Measurements from ENCODE around the gene PATL2.
"Not testable (repeated sequence)": the region's sequence is repeated elsewhere in the genome, so short reads cannot be mapped to it uniquely, and the experiment has no call there.

The PATL2 gene

DNA sequence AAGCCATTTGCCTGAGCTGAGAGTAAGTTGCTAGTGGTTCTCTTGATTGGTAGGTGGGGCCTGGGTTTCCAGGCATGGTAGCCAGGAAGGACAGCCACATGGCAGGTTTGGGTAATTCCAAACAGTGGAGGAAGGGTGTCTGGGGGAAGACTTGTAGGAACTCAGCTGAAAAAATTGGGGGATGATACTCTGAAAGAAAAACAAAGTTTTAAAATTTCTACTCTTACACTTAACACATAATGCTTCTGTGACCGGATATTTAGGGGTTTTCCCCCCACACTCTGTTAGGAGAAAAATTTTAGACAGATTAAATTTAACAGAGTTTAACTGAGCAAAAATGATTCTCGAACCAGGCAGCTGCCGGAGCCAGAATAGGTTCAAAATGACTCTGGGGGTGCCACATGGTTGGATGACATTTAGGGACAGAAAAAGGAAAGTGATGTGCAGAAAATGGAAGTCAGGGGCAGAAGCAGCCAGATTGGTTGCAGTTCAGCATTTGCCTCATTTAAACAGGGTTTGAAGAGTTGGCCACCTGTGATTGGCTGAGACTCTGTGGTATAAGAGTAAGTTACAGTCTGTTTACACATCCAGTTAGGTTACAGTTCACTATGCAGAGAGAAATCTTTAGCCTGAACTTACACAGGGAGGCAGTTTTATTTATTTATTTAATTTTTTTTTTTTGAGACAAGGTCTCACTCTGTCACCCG, 8.3 kb upstream of the PATL2 start:
- no peak for DNase-seq (ENCODE audit: low spot score)

DNA sequence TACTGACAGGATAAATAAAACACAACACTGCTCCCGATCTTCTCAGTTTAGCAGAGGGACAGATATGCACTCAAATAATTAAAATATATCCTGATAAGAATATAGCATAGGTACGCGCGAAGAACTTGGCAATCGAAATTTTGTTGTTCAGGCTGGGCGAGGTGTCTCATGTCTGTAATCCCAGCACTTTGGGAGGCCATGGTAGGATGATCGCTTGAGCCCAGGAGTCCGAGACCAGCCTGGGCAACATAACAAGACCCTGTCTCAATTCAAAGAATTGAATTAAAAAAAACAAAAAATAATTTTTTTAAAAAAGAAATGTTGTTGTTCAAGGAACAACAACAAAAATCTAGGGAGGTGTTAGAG, 7.8 kb upstream of the PATL2 start:
- DNase-seq (ENCODE audit: low spot score) = no peak

DNA sequence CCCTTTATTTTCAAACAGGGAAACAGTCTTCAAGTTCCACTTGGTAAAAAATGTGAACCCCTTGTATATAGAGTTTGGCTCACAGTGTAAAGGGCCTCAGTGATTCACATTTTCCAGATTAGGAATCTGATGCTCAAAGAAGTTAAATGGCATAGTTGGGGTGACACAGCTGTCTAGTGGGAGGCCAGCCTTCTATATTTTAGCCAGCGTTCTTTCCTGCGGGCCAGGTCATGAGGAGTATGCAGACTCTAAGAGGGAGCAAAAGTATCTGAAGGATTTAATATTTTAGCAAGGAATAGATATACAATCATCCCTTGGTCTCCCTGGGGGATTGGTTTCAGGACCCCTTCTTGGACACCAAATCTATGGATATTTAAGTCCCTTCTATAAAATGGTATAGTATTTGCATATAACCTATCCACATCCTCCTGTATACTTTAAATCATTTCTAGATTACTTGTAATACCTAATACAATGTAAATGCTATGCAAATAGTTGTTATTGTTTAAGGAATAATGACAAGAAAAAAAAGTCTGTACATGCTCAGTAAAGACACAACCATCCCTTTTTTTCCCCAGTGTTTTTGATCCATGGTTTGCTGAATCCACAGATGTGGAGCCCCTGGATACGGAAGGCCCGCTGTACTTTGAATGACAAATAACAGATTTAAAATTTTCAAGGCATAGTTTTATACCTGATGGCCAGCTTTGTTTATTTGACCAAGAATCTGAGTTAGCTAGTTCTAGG, 7.2 kb upstream of the PATL2 start:
- no peak for DNase-seq (ENCODE audit: low spot score)

DNA sequence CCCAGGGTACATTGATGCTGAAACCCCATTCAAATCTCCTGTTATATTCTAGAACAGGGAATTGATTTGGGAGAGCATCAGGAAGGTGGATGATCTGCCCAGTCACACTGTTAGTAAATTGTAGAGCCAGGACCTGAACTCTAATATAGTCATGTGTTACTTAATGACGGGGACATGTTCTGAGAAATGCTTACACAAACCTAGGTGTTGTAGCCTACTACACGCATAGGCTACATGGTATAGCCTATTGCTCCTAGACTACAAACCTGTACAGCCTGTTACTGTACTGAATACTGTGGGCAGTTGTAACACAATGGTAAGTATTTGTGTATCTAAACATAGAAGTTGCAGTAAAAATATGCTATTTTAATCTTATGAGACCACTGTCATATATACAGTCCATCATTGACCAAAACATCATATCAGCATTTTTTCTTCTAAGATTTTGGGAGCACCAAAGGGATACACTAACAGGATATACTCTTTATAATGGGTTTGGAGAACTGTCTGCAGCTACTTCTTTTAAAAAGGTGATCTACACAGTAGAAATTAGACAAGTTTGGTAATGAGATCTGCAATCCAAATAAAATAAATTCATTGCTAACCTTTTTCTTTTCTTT, 6.0 kb upstream of the PATL2 start:
- DNase-seq (ENCODE audit: low spot score) = no peak

DNA sequence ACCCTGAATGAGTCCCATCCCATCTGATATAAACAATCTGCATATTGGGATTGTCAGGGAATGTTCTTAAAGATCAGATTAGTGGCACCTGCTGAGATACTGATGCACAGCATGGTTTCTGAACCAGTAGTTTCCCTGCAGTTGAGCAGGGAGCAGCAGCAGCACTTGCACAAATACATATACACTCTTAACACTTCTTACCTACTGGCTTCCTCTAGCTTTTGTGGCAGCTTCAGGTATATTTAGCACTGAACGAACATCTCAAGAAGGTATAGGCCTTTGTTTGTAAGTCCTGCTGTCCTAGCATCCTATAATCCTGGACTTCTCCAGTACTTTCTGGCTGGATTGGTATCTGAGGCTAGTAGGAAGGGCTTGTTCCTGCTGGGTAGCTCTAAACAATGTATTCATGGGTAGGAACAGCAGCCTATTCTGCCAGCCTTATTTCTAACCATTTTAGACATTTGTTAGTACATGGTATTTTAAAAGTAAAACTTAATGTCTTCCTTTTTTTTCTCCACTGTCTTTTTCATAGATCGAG, 4.7 kb upstream of the PATL2 start:
- no peak for DNase-seq (ENCODE audit: low spot score)

DNA sequence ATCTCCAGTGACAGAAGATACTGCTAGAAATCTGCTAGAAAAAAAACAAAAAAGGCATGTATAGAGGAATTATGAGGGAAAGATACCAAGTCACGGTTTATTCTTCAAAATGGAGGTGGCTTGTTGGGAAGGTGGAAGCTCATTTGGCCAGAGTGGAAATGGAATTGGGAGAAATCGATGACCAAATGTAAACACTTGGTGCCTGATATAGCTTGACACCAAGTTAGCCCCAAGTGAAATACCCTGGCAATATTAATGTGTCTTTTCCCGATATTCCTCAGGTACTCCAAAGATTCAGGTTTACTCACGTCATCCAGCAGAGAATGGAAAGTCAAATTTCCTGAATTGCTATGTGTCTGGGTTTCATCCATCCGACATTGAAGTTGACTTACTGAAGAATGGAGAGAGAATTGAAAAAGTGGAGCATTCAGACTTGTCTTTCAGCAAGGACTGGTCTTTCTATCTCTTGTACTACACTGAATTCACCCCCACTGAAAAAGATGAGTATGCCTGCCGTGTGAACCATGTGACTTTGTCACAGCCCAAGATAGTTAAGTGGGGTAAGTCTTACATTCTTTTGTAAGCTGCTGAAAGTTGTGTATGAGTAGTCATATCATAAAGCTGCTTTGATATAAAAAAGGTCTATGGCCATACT, 4.1 kb upstream of the PATL2 start:
- no peak for DNase-seq (ENCODE audit: low spot score)

DNA sequence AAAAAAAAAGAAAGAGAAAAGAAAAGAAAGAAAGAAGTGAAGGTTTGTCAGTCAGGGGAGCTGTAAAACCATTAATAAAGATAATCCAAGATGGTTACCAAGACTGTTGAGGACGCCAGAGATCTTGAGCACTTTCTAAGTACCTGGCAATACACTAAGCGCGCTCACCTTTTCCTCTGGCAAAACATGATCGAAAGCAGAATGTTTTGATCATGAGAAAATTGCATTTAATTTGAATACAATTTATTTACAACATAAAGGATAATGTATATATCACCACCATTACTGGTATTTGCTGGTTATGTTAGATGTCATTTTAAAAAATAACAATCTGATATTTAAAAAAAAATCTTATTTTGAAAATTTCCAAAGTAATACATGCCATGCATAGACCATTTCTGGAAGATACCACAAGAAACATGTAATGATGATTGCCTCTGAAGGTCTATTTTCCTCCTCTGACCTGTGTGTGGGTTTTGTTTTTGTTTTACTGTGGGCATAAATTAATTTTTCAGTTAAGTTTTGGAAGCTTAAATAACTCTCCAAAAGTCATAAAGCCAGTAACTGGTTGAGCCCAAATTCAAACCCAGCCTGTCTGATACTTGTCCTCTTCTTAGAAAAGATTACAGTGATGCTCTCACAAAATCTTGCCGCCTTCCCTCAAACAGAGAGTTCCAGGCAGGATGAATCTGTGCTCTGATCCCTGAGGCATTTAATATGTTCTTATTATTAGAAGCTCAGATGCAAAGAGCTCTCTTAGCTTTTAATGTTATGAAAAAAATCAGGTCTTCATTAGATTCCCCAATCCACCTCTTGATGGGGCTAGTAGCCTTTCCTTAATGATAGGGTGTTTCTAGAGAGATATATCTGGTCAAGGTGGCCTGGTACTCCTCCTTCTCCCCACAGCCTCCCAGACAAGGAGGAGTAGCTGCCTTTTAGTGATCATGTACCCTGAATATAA, 2.2 kb upstream of the PATL2 start:
- DNase-seq (ENCODE audit: low spot score) = no peak

DNA sequence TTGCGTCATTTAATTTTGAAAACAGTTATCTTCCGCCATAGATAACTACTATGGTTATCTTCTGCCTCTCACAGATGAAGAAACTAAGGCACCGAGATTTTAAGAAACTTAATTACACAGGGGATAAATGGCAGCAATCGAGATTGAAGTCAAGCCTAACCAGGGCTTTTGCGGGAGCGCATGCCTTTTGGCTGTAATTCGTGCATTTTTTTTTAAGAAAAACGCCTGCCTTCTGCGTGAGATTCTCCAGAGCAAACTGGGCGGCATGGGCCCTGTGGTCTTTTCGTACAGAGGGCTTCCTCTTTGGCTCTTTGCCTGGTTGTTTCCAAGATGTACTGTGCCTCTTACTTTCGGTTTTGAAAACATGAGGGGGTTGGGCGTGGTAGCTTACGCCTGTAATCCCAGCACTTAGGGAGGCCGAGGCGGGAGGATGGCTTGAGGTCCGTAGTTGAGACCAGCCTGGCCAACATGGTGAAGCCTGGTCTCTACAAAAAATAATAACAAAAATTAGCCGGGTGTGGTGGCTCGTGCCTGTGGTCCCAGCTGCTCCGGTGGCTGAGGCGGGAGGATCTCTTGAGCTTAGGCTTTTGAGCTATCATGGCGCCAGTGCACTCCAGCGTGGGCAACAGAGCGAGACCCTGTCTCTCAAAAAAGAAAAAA, 1.4 kb upstream of the PATL2 start:
- DNase-seq (ENCODE audit: low spot score) = peak; percentile 69

DNA sequence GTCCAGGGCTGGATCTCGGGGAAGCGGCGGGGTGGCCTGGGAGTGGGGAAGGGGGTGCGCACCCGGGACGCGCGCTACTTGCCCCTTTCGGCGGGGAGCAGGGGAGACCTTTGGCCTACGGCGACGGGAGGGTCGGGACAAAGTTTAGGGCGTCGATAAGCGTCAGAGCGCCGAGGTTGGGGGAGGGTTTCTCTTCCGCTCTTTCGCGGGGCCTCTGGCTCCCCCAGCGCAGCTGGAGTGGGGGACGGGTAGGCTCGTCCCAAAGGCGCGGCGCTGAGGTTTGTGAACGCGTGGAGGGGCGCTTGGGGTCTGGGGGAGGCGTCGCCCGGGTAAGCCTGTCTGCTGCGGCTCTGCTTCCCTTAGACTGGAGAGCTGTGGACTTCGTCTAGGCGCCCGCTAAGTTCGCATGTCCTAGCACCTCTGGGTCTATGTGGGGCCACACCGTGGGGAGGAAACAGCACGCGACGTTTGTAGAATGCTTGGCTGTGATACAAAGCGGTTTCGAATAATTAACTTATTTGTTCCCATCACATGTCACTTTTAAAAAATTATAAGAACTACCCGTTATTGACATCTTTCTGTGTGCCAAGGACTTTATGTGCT, 721 bp upstream of the PATL2 start:
- DNase-seq (ENCODE audit: low spot score) = no peak

DNA sequence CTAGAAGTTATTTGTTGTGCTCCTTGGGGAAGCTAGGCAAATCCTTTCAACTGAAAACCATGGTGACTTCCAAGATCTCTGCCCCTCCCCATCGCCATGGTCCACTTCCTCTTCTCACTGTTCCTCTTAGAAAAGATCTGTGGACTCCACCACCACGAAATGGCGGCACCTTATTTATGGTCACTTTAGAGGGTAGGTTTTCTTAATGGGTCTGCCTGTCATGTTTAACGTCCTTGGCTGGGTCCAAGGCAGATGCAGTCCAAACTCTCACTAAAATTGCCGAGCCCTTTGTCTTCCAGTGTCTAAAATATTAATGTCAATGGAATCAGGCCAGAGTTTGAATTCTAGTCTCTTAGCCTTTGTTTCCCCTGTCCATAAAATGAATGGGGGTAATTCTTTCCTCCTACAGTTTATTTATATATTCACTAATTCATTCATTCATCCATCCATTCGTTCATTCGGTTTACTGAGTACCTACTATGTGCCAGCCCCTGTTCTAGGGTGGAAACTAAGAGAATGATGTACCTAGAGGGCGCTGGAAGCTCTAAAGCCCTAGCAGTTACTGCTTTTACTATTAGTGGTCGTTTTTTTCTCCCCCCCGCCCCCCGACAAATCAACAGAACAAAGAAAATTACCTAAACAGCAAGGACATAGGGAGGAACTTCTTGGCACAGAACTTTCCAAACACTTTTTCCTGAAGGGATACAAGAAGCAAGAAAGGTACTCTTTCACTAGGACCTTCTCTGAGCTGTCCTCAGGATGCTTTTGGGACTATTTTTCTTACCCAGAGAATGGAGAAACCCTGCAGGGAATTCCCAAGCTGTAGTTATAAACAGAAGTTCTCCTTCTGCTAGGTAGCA, 657 bp downstream of the PATL2 start:
- DNase-seq (ENCODE audit: low spot score) = peak; percentile 57

DNA sequence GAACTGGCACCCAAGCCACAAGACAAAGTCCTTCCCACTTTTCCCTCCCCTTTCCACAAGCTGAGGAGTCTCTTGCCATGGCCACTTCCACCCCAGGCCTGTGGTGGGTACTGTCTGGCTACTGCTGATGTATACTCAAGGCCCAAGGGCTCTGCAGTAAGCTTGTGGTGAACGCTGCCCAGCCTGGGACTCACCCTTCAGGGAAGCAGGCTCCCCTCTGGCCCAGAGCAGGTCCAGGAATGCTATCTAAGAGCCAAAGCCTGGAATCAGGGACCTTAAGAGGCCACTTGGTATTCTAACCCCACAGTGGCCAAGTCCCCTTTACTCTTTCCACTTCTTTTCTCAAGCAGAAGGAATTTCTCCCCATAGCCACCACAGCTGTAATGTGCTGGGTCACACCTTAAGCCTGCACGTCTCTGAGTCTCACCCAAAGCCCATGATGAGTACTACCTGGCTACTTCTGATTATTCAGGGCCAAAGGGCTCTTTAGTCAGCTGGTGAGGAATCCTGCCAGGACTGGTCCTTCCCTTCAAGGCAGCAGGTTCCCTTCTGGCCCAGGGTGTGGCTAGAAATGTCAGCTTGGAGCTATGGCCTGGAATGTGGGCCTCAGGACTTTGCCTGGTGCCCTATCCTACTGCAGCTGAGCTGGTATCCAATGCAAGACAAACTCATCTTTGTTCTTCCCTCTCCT, 4.0 kb downstream of the PATL2 start:
- no peak for DNase-seq (ENCODE audit: low spot score)

DNA sequence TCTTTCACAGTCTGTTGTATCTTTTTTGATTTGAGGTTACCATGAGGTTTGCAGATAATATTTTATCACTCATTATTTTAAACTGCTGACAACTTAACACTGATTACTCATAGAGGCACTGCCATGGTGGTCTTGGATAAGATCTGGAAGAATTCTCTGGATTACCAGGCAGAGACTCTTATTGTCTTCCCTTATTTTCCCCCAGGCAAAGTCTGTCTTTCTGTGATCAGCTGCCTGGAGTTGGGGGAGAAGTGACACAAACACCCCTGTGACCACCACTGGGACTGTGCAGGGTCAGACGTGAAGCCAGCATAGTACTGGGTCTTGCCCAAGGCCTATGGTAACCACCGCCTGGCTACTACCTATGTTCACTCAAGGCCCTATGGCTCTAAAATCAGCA, 4.7 kb downstream of the PATL2 start:
- DNase-seq (ENCODE audit: low spot score) = no peak

DNA sequence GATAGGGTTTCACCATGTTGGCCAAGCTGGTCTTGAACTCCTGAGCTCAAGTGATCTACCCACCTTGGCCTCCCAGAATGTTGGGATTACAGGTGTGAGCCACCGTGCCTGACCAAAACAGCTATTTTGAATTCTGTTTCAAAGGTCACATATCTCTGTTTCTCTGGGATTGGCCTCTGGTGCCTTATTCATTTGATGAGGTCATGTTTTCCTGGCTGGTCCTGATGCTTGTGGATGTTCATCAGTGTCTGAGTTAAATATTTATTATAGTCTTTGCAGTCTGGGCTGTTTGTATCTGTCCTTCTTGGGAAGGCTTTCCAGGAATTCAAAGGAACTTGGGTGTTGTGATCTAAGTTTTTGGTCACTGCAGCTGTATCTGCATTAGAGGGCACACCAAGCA, 5.1 kb downstream of the PATL2 start:
- DNase-seq (ENCODE audit: low spot score) = no peak

DNA sequence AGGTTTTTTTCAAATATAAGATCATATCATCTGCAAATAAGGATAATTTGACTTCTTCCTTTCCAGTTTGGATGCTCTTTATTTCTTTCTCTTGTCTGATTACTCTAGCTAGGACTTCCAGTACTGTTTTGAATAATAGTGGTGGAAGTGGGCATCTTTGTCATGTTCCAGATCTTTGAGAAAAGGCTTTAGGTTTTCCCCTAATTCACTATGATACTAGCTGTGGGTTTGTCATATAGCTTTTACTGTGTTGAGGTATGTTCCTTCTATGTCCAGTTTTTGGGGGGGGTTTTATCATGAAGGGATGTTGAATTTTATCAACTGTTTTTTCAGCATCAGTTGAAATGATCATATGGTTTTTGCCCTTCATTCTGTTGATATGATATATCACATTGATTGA, 10.4 kb downstream of the PATL2 start:
- not testable (repeated sequence) for DNase-seq (ENCODE audit: low spot score)

DNA sequence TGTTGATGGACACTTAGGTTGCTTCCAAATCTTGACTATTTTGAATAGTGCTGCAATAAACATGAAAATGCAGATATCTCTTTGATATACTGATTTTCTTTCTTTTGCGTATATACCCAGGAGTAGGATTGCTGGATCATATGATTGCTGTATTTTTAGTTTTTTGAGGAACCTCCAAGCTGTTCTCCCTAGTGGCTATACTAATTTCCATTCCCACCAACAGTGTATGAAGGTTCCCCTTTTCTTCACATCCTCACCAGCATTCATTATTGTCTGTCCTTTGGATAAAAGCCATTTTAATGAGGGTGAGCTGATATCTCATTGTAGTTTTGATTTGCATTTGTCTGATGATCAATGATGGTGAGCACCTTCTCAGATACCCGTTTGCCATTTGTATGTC, 12.5 kb downstream of the PATL2 start:
- peak; percentile 8 for DNase-seq (ENCODE audit: low spot score)

DNA sequence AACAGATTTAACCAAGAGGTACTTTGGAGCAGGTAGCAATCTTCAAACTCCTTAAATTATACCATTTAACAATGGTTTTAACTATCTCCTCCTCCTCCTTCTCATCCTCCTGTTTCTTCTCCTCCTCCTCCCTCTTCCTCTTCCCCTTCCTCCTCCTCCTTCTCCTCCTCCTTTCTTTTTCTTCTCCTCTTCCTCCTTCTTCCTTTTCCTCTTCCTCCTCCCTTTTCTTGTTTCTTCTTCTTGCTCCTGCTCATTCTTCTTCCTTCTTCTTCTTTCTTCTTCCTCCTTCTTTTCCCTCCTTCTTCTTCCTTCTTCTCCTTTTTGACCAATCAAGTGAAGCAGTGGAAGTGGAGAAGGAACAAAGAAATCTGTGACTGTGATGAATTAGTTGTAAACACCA, 14.1 kb downstream of the PATL2 start:
- DNase-seq (ENCODE audit: low spot score) = no peak

DNA sequence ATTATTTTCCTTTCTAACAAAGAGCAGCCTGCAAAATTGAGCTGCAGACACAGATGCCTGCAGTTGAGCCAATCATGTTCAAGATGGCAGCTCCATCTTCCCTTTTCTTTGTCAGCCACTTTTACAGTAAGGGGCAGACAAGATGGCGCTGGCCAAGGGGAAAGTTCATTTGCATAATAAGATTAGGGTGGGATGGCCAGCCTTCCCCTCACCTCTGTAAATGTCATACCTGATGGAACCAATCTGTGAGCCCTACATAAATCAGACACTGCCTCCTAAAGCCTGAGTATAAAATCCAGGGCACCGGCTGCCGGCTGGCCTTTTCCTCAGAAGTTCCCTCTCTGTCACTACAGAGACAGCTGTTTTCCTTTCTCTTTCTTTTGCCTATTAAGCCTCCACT, 15.8 kb downstream of the PATL2 start:
- DNase-seq (ENCODE audit: low spot score) = no peak

DNA sequence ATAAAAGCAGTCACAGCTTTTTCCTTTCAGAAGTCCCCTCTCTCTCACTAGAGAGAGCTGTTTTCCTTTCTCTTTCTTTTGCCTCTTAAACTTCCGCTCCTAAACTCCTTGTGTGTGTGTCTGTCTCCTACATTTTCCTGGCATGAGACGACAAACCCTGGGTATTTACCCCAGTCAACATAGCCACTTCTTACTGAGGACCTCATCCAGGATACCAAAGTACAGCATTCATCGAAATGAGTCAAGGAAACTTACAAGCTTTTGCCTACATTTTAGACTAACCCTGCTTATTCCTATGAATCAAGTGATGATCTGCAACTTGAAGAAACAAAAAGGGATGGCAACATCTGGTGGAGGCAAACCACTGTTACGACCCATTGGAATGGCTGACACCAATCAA, 16.7 kb downstream of the PATL2 start:
- no peak for DNase-seq (ENCODE audit: low spot score)

DNA sequence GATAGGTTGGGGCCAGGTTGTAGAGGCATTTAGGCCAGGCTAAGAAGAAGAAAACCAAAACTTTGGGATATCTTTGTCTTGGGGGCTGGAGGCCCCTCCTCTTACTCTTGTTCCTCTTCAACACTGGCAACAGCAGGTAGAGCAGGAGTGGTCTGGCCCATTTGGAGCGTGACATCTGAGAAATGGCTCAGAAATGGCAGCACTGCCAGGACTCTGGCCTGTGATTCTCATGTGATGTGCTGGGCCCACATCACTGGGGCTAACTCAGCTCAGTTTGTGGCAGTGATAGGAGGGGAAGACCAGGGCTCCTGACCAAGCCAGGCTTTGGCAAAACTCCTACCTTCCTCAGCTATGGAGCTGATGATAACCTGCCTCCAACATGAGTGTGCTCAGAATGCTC, 18.5 kb downstream of the PATL2 start:
- DNase-seq (ENCODE audit: low spot score) = no peak
